Mesothelial cell of epicardium (in vitro differentiated cells): ENCODE data around the gene GFOD1. TPM values are rescaled to one million over a fixed set of nuclear protein-coding genes. Genes with fewer than 3 reads are reported as not detected.

Experiments used
- DNase-seq, 2 experiments: peaks; one replicate each; pipeline ENCODE4 v3.0.0; 2021; ENCODE audit warnings: low spot score in 2 of 2; ENCODE audit not compliant: unreplicated experiment in 2 of 2
- H3K27ac Mint-ChIP-seq: 2 replicates; pipeline ENCODE4 v1.8.0; 2021; ENCODE audit warnings: mixed read lengths
- H3K27me3 Mint-ChIP-seq: 2 replicates; pipeline ENCODE4 v1.8.0; 2021; ENCODE audit warnings: low read depth, mixed read lengths
- H3K36me3 Mint-ChIP-seq: 2 replicates; pipeline ENCODE4 v1.8.0; 2021; ENCODE audit warnings: mixed read lengths
- H3K4me1 Mint-ChIP-seq: 2 replicates; pipeline ENCODE4 v1.8.0; 2021; ENCODE audit warnings: mixed read lengths
- H3K4me3 Mint-ChIP-seq: 2 replicates; pipeline ENCODE4 v1.8.0; 2021; ENCODE audit warnings: mild to moderate bottlenecking, moderate library complexity, mixed read lengths
- H3K9me3 Mint-ChIP-seq: 2 replicates; pipeline ENCODE4 v1.8.0; 2021; ENCODE audit warnings: mixed read lengths
- CTCF ChIP-seq: fragments of 200-600 bp; sonication (generic); IDR thresholded peaks from one replicate; pipeline ENCODE4 v1.5.0; 2021; ENCODE audit warnings: antibody characterized with exemption; ENCODE audit not compliant: unreplicated experiment
- total RNA-seq: library from RNA; stranded (reverse); gene quantifications from 3 replicates; pipeline ENCODE4 v1.2.1, GENCODE V29; 2021

Gene GFOD1
- total RNA-seq, 1 donor from 2014 or later = 4.8 TPM

- Mint-ChIP-seq H3K27ac (no peak overlapping the region), H3K9me3 (no peaks in the 10 kb centered on the region), H3K4me1 (peaks cover 24% of the 10 kb centered on the region)
Observed at GRCh38 chr6:13364842-13365241, 122.6 kb downstream of the GFOD1 start.

GRCh38 chr6:13362412-13362811 is 125.0 kb downstream of the GFOD1 start:
- Mint-ChIP-seq H3K4me3 (no peak overlapping the region), H3K27me3 (no peaks in the 10 kb centered on the region), H3K36me3 (no peaks in the 10 kb centered on the region), H3K4me1 (peaks cover 14% of the 10 kb centered on the region), H3K27ac (no peak overlapping the region), H3K9me3 (no peaks in the 10 kb centered on the region)
- DNase-seq = no peak
- no peak for TF ChIP-seq CTCF

More at GRCh38 chr6:13364842-13365241, 122.6 kb downstream of the GFOD1 start:
- TF ChIP-seq CTCF = no peak
- Mint-ChIP-seq H3K4me3 (no peak overlapping the region), H3K36me3 (no peaks in the 10 kb centered on the region), H3K27me3 (no peaks in the 10 kb centered on the region)
- no peak for DNase-seq

GRCh38 chr6:13360671-13361540 is 126.5 kb downstream of the GFOD1 start:
- DNase-seq = no peak
- H3K9me3 Mint-ChIP-seq = no peaks in the 10 kb centered on the region
- H3K4me3 Mint-ChIP-seq = no peak overlapping the region
- peaks cover 14% of the 10 kb centered on the region for H3K4me1 Mint-ChIP-seq
- no peaks in the 10 kb centered on the region for H3K36me3 Mint-ChIP-seq
- TF ChIP-seq CTCF = no peak
- no peak overlapping the region for H3K27ac Mint-ChIP-seq
- H3K27me3 Mint-ChIP-seq = no peaks in the 10 kb centered on the region

GRCh38 chr6:13359287-13359686 is 128.1 kb downstream of the GFOD1 start:
- no peaks in the 10 kb centered on the region for H3K36me3 Mint-ChIP-seq
- H3K4me1 Mint-ChIP-seq = peaks cover 30% of the 10 kb centered on the region
- DNase-seq = no peak
- H3K27ac Mint-ChIP-seq = no peak overlapping the region
- no peaks in the 10 kb centered on the region for H3K27me3 Mint-ChIP-seq
- H3K9me3 Mint-ChIP-seq = no peaks in the 10 kb centered on the region
- H3K4me3 Mint-ChIP-seq = no peak overlapping the region
- no peak for TF ChIP-seq CTCF

GRCh38 chr6:13358511-13358910 is 128.9 kb downstream of the GFOD1 start:
- Mint-ChIP-seq H3K4me1 (peaks cover 36% of the 10 kb centered on the region), H3K4me3 (no peak overlapping the region), H3K27ac (no peak overlapping the region), H3K9me3 (no peaks in the 10 kb centered on the region), H3K27me3 (no peaks in the 10 kb centered on the region), H3K36me3 (no peaks in the 10 kb centered on the region)
- DNase-seq = no peak
- no peak for TF ChIP-seq CTCF
